Measurements from ENCODE around the gene AKAP10.

DNA sequence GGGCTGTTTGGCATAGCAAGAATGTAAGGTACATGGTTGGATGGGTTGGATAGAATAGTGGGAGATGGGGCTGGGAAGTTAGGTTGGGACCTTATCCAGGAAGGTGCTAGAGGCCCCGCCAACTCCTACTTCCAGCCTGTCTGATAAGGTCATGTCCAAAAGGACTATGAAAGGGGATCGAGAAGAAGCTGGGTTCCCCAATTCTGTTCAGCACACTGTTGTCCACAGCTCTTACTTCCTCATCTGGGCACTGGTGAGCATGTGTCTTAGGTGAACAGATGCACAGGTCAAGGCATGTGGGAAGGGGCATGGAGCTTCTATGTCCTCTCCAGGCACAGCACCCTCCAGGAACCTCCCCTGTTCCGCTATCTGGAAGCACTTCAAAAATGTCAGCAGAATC, 104.3 kb downstream of the AKAP10 start:
- TF ChIP-seq, protein P1, sequence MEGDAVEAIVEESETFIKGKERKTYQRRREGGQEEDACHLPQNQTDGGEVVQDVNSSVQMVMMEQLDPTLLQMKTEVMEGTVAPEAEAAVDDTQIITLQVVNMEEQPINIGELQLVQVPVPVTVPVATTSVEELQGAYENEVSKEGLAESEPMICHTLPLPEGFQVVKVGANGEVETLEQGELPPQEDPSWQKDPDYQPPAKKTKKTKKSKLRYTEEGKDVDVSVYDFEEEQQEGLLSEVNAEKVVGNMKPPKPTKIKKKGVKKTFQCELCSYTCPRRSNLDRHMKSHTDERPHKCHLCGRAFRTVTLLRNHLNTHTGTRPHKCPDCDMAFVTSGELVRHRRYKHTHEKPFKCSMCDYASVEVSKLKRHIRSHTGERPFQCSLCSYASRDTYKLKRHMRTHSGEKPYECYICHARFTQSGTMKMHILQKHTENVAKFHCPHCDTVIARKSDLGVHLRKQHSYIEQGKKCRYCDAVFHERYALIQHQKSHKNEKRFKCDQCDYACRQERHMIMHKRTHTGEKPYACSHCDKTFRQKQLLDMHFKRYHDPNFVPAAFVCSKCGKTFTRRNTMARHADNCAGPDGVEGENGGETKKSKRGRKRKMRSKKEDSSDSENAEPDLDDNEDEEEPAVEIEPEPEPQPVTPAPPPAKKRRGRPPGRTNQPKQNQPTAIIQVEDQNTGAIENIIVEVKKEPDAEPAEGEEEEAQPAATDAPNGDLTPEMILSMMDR (conservative IDR thresholded peaks at IDR 0.05; ENCODE audit: low read depth, low read length) = no peak
- TF ChIP-seq EZH2 (IDR thresholded peaks at IDR 0.05; ENCODE audit: borderline replicate concordance, low read depth, low read length, poor library complexity, severe bottlenecking) = no peak
